IPS-18c (cell line): ENCODE data around the gene TUBB4A.
"Not testable (repeated sequence)": the region's sequence is repeated elsewhere in the genome, so short reads cannot be mapped to it uniquely, and the experiment has no call there.

Experiments
- H3K4me3 ChIP-seq: 2 replicates; pipeline ENCODE4 v1.7.0; 2013; ENCODE audit warnings: low read depth, mild to moderate bottlenecking, low read length, moderate library complexity; ENCODE audit not compliant: insufficient read depth
- H3K9me3 ChIP-seq: one replicate; pipeline ENCODE4 v1.6.1; 2013; ENCODE audit warnings: mild to moderate bottlenecking, low read length, moderate library complexity; ENCODE audit not compliant: control insufficient read depth, insufficient read depth

TUBB4A gene

GRCh38 chr19:6501740-6502648 is at the start of gene TUBB4A:
Gene TUBB4A, minus strand, starts transcription at chr19:6502309. Its CDS starts 97 bp downstream, at chr19:6502212.
- peak within 1 kb of the TSS; percentile 69 for H3K4me3 ChIP-seq

GRCh38 chr19:6551091-6551490 is 49.0 kb upstream of the TUBB4A start:
- peaks cover 3% of the 10 kb centered on the region for H3K9me3 ChIP-seq
- H3K4me3 ChIP-seq, result no peak overlapping the region

More at GRCh38 chr19:6501740-6502648, at the start of gene TUBB4A:
- H3K9me3 ChIP-seq, result no peaks in the 10 kb centered on the region

DNA sequence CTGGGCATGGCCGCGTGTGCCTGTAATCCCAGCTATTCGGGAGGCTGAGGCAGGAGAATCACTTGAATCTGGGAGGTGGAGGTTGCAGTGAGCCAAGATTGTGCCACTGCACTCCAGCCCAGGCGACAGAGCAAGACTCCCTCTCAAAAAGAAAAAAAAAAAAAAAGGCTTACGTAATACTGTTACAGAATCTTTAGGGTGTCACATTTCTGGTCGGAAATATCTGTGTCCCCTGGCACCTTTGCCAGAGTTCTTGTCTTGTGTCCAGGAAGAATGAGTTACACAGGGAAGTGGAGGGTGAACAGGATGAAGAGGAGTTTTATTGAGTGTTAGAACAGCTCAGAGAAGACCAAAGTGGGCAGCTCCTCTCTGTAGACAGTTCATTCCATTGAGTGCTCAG is 48.6 kb upstream of the TUBB4A start:
- not testable (repeated sequence) for H3K4me3 ChIP-seq, H3K9me3 ChIP-seq

DNA sequence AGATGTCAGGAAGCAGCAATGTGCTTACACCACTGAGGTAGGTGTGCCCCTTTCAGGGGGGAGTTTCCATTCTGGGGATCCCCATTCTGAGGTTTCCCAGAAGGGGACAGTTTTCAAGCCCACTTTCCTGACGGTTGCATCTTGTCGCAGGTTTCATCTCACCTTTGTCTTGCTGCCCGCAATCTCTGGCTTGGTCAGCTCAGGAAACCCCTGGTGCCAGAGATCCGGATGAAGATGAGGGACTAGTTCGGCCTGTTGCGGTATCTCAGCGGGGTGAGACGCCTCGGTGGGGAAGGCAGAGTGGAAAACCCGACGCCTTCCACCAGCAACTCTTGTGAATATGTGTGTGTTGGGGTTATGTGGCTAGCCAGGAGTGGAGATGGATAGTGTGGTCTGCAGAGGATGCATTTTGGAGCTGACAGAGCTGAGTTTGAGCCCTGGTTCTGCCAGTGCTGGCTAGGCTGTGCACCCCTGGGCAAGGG is 41.8 kb upstream of the TUBB4A start:
- no peak overlapping the region for H3K4me3 ChIP-seq

GRCh38 chr19:6540918-6541689 is 39.0 kb upstream of the TUBB4A start:
- H3K9me3 ChIP-seq, result peaks cover 4% of the 10 kb centered on the region
- no peak overlapping the region for H3K4me3 ChIP-seq

More for the DNA sequence above, 41.8 kb upstream of the TUBB4A start:
- H3K9me3 ChIP-seq, result peaks cover 3% of the 10 kb centered on the region

DNA sequence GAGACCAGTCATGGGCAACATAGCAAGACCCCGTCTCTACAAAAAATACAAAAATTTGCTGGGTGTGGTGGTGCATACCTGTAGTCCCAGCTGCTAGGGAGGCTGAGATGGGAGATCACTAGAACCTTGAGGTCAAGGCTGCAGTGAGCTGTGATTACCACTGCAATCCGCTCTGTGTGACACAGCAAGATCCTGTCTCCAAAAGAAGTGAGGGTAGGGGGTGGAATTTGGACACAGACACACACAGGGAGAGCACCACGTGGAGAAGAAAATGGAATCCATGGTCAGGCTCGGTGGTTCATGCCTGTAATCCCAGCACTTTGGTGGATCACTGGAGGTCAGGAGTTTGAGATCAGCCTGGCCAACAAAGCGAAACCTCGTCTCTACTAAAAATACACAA is 37.4 kb upstream of the TUBB4A start:
- H3K9me3 ChIP-seq, result peaks cover 4% of the 10 kb centered on the region

GRCh38 chr19:6535558-6536137 is 33.5 kb upstream of the TUBB4A start:
- Histone ChIP-seq H3K4me3 (no peak overlapping the region), H3K9me3 (peaks cover 4% of the 10 kb centered on the region)

More for the DNA sequence above, 37.4 kb upstream of the TUBB4A start:
- no peak overlapping the region for H3K4me3 ChIP-seq

- peak overlapping the region; percentile 9 for H3K4me3 ChIP-seq
- H3K9me3 ChIP-seq, result peaks cover 8% of the 10 kb centered on the region
These were observed 32.5 kb upstream of the TUBB4A start for GRCh38 chr19:6534451-6535093.

DNA sequence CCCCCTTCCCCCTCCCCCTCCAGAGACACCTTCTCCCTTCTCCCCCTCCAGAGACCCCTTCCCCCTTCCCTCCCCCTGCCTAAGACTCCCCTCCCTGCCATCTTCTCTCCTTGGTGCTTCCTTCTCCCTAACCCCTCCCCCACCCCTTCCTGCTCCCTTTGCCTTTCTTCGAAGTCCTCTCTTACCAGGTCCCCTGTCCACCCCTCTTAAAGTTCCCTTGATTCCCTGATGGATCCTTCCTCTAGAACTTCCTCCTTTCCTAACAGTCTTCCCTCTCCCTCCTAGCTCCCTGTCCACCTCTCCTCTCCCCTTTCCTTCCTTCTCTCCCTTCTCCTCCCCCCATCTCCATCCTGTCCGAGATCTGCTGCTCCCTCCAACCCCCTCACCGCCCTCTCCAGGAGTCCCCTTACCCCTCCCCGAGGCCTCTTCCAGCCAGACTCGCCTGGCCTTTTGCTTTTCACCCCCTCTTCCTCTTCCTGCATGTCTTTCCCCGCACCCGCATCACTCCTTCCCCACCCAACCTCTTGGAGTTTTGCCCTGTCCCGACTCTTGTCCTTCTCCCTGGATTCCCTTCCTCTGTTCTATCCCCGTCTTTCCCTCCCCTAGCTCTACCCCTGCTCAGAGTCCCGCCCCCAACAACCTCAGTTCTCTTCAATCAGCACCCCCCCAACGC is 31.8 kb upstream of the TUBB4A start:
- H3K4me3 ChIP-seq, result peak overlapping the region; percentile 40; the same call in 1 of the 2 replicates

DNA sequence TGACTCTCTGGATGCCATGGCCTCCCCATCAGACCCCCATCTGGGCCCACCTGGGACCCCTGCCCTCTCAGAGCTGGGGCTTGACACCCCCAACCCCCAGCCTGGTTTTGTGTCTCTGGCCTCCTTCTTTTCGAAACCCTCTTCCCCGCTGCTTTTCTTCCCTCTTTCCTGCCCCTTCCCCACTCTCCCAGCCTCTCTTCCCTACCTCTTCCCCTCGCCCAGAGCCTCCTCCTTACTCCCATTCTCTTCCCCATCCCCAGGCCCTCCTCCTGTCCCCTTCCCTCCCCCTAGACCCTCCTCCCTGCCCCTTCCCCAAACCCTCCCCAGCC is 30.9 kb upstream of the TUBB4A start:
- Histone ChIP-seq H3K4me3 (peak overlapping the region; percentile 69), H3K9me3 (peaks cover 7% of the 10 kb centered on the region)

More for the DNA sequence above, 31.8 kb upstream of the TUBB4A start:
- peaks cover 8% of the 10 kb centered on the region for H3K9me3 ChIP-seq

- peaks cover 3% of the 10 kb centered on the region for H3K9me3 ChIP-seq
- H3K4me3 ChIP-seq, result peak overlapping the region; percentile 69
These were observed 30.3 kb upstream of the TUBB4A start for GRCh38 chr19:6532244-6532999.

GRCh38 chr19:6531956-6532243 is 29.8 kb upstream of the TUBB4A start:
- peaks cover 3% of the 10 kb centered on the region for H3K9me3 ChIP-seq
- peak overlapping the region; percentile 69 for H3K4me3 ChIP-seq

GRCh38 chr19:6531163-6531955 is 29.2 kb upstream of the TUBB4A start:
- peaks cover 3% of the 10 kb centered on the region for H3K9me3 ChIP-seq
- H3K4me3 ChIP-seq, result peak overlapping the region; percentile 69

DNA sequence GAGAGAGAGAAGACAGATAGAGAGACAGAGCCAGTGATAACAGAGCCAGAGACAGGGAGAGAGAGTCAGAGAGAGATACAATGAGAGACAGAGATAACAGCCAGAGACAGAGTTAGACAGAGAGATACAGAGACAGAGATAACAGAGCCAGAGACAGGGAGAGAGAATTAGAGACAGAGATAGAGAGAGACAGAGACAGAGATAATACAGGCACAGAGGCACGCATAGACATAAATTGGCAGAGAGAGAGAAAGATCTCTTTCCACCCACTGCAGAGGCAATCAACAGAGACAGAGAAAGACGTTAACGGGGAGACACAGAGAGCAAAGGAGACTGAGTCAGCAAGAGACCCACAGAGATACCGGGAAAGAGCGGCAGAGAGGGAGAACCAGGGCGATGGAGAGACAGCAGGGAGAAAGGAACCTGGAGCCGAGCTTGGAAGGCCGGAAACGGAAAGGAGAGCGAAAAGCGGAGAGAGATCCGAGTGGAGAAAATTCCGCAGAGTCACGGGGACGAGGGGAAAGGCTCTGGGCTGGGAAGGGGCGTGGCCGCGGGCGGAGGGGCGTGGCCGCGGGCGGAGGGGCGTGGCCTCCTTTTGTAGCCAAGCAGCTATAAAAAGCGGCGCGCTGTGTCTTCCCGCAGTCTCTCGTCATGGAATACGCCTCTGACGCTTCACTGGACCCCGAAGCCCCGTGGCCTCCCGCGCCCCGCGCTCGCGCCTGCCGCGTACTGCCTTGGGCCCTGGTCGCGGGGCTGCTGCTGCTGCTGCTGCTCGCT is 28.5 kb upstream of the TUBB4A start, which contains the start of gene TNFSF9:
TNFSF9 (plus strand) TSS at position 641 of the 777 bp plus-strand sequence; CDS start at position 652, 11 bp downstream.
- Histone ChIP-seq H3K9me3 (peaks cover 3% of the 10 kb centered on the region), H3K4me3 (peak within 1 kb of the TSS; percentile 69)

DNA sequence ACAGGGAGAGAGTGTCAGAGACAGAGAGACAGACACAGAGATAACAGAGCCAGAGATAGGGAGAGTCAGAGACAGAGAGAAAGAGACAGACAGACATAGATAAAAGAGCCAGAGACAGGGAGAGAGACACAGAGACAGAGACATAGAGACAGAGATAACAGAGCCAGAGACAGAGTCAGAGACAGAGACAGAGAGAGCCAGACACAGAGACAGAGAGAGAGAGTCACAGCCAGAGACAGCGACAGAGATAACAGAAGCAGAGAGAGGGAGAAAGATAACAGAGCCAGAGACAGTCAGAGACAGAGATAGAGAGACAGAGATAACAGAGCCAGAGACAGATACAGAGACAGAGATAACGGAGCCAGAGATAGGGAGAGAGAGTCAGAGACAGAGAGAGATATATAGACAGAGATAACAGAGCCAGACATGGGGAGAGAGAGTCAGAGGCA is 27.9 kb upstream of the TUBB4A start:
- Histone ChIP-seq H3K9me3 (peaks cover 3% of the 10 kb centered on the region), H3K4me3 (peak overlapping the region; percentile 69; the same call in 1 of the 2 replicates)
